GM19035 (cell line): ENCODE data around the gene TMF1.
A peak's percentile ranks its signal among the peaks of the same experiment; 100 is the strongest.

ENCODE experiments used
- ATAC-seq: cut with Tn5 transposase; IDR thresholded peaks from one replicate; pipeline ENCODE4 v1.9.1; 2021; ENCODE audit not compliant: unreplicated experiment

Gene TMF1

DNA sequence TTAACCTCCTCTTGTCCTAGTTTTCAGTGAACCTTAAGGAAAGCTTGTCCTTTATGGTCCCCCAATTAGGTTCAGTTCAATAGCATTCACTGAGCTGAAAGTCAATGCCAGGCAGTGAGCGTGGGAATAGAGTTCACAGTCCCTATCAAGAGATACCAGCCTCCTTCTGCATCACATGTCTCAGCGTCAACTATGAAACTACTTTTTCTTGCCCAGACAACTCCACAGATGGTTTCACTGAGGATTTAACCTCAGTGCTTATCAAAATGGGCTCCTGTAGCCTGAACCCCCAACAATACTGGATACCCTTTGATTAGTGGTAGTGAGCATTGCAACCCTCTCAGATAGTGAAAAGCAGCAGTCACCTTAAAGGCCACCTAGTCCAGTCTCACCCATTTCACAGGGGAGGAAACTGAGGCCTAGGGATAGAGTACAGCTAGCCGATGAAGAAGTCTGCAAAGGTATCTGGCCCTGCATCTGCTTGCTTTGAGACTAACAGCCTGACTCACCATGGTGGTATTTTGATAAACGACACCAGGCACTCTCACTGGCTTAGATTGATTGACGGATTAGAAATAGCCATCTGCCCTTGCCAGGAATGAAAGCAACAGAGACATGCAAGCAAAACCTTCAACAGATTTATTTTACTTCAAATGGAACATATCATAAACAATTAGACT is 29.6 kb upstream of the TMF1 start:
- no peak for ATAC-seq

GRCh38 chr3:69080233-69080920 is 28.2 kb upstream of the TMF1 start, which contains the start of gene UBA3:
Gene UBA3, minus strand, starts transcription at chr3:69080365. Its CDS starts 12 bp downstream, at chr3:69080353.
- ATAC-seq = peak; percentile 47

DNA sequence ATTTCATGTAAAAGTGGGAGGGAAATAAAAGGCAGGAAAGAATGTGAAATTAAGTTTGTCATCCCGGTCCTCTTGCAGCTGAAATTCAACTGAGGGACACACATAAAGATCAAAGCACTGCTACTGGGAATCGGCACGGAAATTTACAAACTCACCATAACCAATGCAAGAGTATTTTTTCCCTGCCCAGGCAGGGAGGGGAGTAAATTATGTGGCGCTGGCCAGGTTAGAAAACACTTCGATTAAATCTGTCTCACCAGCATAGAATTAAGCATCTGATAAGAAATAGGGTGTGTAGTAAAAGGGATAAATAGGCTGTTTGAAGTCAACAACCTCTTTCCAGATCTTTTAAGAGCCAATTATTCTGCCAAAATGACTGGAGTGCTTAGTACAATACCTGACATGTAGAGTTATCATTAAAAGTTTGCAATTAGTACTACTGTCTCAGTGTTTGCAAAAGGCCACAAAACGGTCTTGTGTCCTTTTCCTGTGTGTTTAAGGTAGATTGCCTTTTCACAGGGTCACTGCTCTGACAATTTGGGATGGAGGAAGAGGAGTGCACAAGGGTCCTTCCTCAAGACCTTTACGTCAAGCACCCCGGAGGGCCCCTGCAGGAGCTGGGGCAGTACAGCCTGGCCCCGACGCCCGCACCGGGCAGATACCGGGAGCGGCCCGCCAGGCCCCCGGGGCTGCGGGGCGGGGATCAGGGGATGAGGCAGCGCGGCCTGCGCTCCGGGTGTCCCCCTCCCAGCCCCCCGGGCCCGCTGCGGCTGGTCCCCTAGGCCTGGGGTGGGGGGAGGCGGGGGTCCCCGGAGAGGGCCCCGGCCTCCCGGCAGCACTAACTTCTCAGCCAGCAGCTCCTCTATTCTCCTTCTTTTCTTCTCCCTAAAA is 27.4 kb upstream of the TMF1 start:
- ATAC-seq = peak; percentile 12

DNA sequence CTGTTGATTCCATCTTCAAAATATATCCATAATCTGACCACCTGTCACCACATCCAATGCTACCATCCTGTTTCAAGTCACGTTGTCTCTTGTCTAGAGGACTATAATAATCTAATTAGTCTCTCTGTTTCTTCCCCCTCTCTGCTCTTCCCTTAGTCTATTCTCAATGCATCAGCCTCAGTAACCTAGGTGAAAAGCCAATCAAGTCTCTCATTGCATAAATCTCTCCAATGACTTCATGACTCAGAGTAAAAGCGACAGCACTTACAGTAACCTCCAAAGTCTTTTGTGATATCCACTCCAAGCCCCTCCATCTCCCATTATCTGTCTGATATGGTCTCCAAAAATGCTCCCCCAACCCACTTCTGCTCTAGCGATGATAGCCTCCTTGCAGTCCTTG is 20.8 kb upstream of the TMF1 start:
- ATAC-seq = no peak

DNA sequence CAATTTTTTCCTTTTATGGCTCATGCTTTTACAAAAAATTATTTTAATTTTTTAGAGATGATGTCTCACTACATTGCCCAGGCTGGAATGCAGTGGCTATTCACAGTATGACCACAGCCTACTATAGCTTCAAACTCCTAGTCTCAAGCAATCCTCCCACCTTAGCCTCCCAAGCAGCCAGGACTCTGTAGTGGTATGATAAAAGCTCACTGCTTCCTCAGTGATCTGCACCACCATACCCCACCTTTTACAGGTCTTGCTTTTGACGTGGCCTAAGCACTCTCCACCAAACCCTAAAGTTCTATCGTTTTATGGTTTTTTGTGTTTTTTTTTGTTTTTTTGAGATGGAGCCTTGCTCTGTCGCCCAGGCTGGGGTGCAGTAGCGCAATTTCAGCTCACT is 14.0 kb upstream of the TMF1 start:
- ATAC-seq = no peak

DNA sequence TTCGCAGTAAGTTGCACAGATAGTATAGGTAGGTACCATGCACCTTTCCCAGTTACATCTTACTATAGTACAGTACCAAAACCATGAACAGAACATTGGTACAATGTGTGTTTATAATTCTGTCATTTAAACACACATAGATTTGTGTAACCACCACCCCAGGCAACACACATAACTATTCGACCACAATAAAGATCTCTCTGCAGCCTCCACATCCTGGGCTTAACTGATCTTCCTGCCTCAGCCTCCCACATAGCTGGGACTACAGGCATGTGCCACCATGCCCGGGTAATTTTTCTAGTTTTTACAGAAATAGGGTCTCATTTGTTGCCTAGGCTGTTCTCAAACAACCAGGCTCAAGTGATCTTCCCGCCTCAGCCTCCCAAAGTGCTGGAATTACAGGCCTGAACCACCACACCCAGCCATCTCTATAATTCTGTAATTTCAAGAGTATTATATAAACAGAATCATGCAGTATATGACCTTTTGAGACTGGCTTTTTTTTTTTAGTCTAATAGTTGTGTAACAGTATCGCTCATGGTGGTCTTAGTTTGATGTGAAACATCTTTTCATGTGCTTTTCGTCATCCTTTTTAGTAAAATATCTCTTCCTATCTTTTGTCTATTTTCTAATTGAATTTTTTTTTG is 13.3 kb upstream of the TMF1 start:
- no peak for ATAC-seq

DNA sequence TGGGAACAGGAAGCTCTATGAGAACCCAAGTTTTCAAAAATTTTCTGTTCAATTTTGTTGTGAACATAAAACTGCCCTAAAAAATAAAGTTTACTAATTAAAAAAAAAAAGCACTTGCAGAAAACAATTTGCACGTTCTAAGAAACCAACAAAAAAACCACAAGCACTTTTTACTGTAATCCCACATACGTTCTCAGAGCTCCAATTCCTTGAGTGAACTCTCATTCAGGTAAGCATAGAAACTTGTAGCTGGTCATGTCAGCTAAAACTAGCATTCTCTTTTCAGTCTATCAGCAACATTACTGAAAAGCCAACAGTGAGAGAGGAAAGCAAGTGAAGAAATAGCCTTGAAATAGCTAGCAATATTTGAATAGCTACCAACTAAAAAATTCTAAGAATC is 11.5 kb upstream of the TMF1 start:
- ATAC-seq = no peak

DNA sequence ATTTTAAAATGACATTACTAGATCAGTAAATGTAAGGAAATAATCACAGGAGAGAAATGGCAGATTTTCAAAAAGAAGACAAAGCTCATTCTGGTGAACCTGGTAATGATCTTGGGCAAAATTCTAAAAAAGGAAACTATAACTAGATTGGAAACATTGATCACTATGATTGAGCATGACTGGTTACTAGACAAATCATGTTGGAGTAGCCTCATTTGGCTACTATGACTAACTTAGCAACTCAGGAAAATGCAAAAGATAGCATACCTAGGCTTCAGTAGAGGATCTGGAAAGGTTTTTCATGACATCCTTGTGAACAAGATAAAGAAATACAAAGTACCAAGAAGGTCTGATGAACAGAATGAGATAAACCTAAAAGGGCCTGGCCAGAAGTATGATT is 7.6 kb upstream of the TMF1 start:
- no peak for ATAC-seq

DNA sequence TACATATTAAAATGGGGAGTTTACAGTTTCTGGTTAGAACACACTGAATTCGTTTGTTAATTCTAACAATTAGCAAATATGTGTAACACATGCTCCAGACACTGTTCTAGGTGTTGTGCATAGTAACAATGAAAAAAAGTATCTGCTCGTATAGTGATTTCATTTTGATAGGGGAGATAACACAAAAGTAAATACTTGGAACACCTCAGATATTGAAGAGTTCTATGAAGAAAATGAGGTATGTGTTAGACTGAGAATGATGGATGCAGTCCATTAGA is 6.8 kb upstream of the TMF1 start:
- peak; percentile 24 for ATAC-seq

DNA sequence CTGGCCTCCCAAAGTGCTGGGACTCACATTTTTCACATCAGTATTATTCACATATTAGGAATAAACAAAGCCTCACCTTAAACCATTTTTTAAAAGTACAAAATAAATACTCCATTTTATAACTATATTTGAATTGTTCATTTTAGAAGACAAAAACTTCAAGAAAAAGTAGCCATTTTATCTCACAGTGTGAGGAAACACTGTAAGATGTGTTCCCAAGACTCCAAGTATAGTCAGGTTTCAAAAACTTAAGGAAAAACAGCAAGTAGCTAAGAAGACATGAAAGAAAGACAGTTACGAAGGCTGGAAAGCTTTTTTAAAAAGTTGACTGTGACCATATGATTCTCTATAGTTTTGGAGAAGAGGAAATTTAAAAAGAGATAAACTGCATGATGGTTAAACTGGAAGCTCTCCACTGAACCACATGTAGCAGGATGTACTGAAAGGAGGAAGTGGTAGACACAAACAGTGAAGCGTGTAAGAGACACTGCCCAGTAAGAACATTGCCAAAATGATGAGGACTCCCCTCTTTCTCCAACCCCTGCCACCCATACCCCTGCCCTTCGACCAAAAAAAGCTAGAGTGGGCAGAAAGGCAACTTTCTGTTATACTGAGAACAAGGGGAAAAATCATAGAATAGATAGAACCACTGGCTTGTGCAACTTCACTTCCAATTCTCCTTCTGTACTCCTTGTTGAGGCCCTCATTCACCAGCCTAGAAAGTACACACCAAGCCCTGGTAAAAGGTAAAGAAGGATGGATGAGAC is 6.2 kb upstream of the TMF1 start:
- ATAC-seq = peak; percentile 97

- peak; percentile 11 for ATAC-seq
These were observed 352 bp upstream of the TMF1 start for GRCh38 chr3:69052472-69052898.

- no peak for ATAC-seq
These were observed 3.1 kb downstream of the TMF1 start for GRCh38 chr3:69048990-69049389.

DNA sequence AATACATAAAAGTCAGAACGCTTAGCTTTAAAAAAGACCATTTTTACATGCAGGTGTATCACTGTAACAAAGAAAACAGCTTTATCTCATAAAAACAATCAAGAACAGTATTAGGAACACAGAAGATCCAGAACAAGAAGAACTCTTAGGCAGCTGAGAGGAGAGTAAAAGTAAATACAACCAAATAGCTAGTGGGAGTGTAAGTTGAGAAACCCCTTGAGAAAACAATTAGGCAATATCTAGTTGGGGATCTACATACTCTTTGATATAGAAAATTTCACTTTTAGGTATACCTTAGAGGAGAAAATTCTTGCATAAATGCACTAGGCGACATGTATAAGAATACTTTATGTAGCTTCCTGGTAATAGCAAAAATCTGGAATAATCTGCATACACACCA is 7.5 kb downstream of the TMF1 start:
- ATAC-seq = no peak

- ATAC-seq = no peak
These were observed 18.7 kb downstream of the TMF1 start for GRCh38 chr3:69033470-69033869.

DNA sequence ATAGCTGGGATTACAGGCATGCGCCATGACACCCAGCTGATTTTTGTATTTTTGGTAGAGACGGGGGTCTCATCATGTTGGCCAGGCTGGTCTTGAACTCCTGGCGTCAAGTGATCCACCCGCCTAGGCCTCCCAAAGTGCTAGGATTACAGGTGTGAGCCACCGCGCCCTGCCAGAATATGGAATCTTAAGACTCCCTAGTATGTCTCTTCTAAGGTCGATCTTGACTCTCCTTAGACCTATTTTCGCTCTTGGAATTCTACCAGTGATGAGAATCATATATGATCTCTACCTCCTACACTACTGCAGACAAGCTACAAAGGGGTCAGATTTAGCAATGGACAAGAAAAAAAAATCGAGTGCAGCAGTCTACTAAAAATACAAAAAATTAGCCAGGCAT is 19.4 kb downstream of the TMF1 start:
- no peak for ATAC-seq

GRCh38 chr3:69032142-69032541 is 20.0 kb downstream of the TMF1 start:
- ATAC-seq = no peak

GRCh38 chr3:69031635-69032034 is 20.5 kb downstream of the TMF1 start:
- ATAC-seq = no peak

DNA sequence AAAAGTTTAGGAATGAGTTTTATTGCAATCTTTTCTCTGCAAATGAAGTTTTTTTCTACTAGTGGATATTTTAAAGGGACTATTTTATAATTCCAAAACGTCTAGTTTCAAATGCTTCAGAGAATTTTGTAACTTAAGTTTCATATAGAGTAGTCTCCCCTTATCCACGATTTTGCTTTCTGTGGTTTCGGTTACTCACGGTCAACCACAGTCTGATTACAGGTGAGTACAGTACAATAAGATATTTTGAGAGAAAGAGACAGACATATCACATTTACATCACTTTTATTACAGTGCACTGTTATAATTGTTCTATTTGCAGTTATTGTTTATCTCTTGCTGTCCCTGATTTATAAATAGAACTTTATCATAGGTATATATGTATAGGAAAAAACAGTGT is 31.3 kb downstream of the TMF1 start:
- no peak for ATAC-seq

GRCh38 chr3:69020424-69020823 is 31.7 kb downstream of the TMF1 start:
- ATAC-seq = no peak

DNA sequence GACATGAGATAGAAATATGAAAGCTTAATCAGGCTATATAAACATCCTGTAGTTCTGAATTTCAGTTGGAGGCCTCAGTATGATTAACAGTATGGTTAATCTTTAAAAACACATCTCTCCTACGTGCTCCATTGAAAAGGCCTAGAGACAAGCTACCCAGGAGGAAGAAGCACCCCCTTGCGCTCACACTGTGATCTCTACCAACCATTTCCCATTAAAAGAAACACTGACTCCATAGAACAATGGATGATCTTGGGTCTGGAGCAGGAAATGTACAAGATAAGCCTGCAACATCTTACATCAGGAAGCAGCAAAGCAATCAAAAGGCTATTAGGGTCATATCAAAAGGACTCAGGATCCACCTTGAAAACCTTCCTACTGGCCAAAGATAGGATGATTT is 35.2 kb downstream of the TMF1 start:
- no peak for ATAC-seq

DNA sequence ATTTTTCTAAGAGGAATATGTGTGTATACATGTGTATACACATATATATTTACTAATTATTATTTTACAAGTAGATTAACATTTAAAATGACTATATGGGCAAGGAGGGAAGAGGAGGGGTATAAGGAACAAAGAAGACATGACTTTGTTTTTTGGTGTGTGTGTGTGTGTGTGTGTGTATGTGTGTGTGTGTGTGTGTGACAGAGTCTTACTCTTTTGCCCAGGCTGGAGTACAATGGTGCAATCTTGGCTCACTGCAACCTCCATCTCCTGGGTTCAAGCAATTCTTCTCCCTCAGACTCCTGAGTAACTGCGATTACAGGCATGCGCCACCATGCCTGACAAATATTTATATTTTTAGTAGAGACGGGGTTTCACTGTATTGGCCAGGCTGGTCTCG is 36.0 kb downstream of the TMF1 start:
- ATAC-seq = no peak
